Measurements from ENCODE around the gene SLC35B2.

GRCh38 chr6:44263354-44264100, 6.2 kb upstream of the SLC35B2 start:
- no peak for TF ChIP-seq CTCF (IDR thresholded peaks at IDR 0.05)
- no peak for TF ChIP-seq POLR2A (IDR thresholded peaks at IDR 0.05)
